Frontal cortex (tissue), 4 donors: ENCODE data around the gene MAP2K4. TPM values are rescaled to one million over a fixed set of nuclear protein-coding genes. Genes with fewer than 3 reads are reported as not detected.

Experiments used
- DNase-seq, 2 donors: peaks; one replicate each; pipeline ENCODE4 v3.0.0; 2012; ENCODE audit warnings: low spot score in 2 of 2
- FAIRE-seq: peaks from 2 replicates; lab custom pipeline; 2012; peaks lifted over from hg19 to GRCh38; lab: Jason Lieb, UNC
- total RNA-seq: library from RNA; depleted of rRNA; stranded (reverse); fragments of >200 nt; gene quantifications from one replicate; pipeline ENCODE4 v1.2.3, GENCODE V29; 2014
- donor health status: control.
- donor health status: control.
- donor health status: control.

Gene MAP2K4
- total RNA-seq, 1 donor from 2014 or later, result 109 TPM

DNA sequence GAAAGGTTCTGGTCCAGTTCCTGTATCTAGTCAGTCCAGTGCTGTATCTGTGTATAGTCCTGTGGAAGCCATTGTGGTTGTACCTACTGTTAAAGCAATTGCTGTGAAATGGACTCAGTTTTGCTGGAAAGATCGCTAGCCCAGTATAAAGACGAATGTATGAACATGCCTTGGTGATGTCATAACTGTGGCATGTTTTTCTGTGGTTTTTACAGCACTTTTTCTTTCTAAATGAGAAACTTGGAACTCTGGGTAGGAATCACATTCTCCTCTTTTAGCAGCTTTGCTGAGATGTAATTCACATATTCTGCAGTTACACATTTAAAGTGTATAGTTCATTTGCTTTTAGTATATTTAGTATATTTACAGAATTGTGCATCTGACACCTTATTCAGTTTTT, 58.1 kb downstream of the MAP2K4 start:
- FAIRE-seq, result no peak
- no peak for DNase-seq

DNA sequence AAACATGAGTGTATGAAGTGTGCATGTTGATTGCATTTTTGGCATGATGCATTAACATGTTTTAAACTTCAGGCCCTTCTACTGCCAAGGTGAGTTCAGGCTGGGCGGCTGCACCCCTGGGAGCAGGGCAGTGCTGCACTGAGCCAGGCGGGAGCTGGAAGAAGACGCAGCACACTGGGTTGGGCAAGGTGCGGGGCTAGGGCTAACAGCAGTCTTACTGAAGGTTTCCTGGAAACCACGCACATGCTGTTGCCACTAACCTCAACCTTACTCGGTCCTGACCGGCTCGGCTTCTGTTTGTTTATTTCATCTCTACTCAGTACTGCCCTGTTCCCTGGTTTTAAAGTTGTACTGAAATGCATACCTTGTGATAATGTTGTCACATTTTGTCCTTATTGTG, 61.0 kb downstream of the MAP2K4 start:
- DNase-seq, result no peak

DNA sequence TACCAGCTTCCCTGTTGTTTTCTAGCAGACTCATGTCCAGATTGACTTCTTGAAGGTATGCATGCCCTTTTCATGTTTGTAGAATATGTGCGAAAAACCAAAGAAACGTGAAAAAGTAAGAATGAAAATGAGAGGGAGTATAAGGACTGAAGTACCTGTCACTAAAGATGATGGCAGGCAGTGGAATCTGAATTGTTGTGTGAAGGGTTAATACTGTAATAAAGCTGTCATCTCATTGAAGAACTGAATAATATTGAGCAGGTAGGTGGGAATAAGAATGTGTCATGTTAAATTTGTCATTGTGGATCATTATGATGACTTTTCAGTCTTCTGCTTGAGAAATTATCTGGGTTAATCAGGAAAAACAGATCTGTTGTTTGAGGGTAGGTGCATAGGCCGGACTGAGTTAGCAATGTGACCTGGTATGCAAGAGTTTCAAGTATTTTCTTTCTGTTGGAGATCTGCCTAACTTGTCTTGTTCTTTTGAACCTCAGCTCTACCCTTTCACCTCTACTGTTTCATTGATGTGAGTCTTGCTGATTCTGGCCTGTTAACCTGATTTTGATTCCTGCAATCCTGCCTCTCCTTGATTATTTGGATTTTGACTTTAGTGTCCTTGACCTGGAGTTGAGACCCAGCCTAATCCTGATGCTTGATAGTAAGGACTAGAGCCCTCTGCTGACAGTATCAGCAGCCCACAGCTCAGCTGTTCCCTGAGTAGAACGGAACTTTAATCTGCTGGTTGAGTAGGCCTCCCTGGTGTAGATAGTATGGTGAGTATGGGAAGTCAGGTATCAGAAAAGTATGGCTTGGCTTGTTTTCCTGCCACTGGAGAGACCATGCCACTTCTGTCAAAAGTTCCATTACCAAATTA, 64.6 kb downstream of the MAP2K4 start:
- no peak for DNase-seq
- FAIRE-seq, result no peak

More for the DNA sequence above, 61.0 kb downstream of the MAP2K4 start:
- no peak for FAIRE-seq

DNA sequence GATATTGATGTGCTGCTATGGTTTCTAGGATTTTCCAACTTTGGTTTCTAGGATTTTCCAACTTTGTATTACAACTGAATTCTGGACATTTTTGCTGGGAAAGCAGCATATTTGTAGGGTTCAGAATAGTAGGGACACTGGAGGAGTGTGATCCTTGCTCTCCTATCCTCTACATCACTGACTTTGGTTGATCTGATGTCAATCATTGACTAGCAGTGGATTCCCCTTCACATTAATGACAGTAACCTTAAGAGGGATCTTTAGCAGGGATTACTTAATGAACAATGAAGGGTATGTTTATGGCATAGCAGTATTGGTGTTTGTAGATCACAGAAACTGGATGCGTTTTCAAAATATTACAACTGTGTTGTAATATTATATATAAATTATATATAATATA, 67.4 kb downstream of the MAP2K4 start:
- FAIRE-seq, result no peak

DNA sequence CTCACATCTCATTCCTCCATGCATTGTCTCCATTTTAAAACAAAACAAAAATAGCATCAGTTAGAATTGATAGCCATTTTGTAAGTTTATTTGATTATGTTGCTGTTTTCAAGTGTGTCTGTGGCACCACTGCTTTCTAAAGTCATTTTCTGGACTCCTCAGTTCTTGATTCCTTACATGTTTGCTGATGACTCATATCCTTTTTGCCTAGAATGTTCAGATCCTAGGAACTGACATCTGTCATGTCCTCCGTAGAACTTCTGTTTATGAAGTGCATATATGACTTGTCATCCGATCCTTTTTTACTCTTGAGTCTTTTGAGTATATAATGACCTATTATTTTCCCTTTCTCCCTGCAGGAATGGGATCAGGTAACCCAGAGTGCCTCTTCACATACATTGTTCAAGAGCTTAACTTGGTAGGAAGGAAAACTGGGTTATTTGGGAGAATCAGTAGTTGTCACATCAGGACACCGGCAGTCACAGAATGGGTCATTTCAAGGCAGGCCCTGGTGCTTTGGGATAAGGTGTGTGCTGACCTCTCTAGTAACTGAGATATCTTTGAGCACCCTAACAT, 69.2 kb downstream of the MAP2K4 start:
- no peak for DNase-seq

More for the DNA sequence above, 67.4 kb downstream of the MAP2K4 start:
- DNase-seq, result no peak

DNA sequence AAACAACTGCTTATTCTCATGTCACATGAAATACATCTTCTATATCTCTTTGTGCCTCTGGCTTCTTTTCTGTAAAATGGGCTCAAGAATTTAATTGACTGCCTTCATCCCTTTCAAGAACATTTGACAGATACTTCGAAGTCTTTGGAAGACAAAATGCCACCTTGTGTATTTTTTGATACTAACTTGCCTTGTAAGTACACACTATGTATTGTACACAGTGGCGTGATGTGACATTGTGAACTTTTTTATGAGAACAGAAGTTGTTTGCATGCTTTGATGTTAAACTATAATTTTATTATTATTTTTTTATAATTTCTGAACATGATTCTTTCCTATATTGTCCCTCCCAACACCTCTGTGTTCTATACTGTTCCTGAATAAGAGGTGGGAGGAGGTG, 73.7 kb downstream of the MAP2K4 start:
- no peak for DNase-seq
- FAIRE-seq, result no peak

More for the DNA sequence above, 69.2 kb downstream of the MAP2K4 start:
- FAIRE-seq, result no peak

DNA sequence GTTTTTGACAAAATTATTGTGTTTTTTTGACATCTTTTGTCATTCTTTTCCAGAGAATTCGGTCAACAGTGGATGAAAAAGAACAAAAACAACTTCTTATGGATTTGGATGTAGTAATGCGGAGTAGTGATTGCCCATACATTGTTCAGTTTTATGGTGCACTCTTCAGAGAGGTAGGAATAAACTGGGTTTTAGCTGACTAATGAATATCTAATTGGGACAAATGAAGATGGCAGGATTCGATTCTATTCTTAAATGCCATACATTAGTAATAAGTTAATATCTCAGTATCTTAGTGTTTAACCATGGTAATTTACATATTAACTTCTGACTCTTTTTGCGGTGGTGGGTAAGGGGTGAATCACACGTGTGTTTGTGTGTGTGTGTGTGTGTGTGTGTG, 74.8 kb downstream of the MAP2K4 start:
- FAIRE-seq (no peak), DNase-seq (no peak)

DNA sequence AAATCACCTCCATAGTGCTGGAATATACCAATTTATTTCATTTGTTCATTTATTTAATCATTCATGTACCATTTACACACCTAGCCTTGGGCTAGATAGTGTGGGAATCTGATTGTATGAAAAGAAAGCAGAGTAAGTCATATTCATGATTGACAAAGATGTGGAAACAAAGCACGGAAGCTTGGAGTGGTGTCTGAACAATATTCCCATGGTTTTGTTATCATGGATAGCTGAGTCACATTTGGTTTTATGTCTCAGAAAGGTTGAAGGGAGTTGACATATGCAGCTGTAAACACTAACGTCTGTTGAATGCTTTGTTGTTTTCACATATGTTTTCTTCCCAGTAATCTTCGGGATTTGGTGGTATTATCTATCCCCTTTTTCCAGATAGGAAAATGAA, 76.6 kb downstream of the MAP2K4 start:
- FAIRE-seq (no peak), DNase-seq (no peak)

DNA sequence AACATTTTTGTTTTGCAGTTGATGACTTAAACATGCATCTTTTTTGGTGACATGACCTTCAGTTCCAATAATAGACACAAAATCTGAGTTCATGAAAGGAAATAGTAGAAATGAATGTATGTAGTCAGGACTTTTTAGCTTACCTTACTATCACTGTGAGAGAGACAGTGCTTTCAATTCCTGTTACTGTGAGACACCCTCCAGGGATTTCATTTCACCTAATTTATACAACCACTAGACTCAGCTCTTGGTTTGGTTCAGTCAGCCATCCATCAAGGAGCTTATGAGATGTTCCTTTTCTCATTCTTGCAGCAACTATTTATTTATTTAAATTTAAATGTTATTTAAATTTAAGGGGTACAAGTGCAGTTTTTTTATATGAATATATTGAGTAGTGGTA, 77.9 kb downstream of the MAP2K4 start:
- no peak for FAIRE-seq
- no peak for DNase-seq

DNA sequence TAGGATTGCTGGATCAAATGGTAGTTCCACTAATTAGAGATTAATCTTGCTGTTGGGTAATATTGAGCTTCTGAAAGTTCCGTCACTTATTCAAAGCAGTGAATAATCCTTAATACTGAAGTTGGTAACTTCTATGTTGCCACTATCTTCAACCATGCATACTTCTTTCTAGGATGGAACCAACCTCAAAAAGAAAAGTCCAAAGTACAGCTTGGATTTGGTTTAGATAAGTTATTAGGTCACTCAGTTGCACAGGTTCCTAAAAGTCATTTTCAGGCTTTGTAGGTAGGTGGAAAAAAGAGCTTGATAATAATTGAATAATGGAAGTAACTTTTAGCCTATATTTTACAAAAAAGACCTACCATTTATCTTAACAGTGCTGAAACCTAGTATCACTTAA, 78.7 kb downstream of the MAP2K4 start:
- no peak for FAIRE-seq

DNA sequence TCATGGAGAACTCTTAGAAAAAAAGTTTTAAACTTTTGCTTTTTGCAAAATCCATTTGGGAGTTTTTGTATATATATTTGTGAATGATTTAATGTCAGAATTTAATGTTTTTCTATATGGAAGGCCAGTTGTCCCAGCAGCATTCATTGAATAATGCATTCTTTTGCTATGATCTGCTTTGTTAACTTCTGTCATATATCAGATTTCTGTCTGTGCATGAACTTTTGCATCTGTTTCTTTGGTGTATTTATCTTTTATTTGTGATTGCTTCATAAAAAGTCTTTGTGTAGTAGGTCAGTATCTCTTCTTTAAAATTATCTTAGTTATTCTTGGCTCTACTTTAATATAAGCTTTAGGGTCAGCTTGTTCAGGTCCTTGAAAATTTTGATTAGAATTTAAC, 84.2 kb downstream of the MAP2K4 start:
- DNase-seq (no peak), FAIRE-seq (no peak)

More for the DNA sequence above, 78.7 kb downstream of the MAP2K4 start:
- DNase-seq, result no peak

DNA sequence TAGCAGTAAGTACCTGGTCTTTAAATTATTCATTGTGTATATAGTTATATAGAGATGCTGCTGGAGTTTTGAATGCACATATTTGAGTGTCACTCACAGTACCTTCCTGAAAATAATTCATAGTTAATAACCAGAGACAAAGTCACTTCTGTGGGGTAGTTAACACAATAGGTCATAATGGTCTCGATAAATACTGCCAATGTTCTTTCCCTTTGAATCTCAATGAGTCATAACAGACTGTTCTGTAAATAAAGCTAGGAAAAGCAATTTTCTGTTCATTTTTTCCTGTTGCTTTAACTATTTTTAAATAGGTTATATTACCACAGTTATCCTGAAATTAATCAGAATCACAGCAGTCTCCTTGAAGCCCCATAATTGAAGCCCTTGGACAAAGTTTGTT, 87.2 kb downstream of the MAP2K4 start:
- DNase-seq (no peak), FAIRE-seq (peak; percentile 10)

DNA sequence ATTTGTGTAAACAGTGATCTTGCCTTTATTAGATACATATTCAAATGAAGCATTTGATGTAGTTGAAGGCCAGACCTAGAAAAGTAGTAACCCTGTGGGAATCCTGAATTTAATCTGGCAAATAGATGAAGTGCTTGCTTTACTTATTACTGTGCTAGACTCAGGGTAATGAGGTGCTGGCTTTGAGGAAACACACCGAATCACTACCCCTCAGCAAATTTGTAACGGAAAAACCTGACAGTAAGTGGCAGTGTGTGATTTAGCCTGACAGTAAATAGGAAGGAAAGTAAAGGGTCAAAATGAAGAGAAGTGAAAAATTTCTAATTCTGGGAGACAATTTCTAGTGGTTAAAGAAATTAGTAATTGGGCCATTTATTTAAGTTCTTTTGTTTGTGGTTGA, 90.2 kb downstream of the MAP2K4 start:
- no peak for DNase-seq

DNA sequence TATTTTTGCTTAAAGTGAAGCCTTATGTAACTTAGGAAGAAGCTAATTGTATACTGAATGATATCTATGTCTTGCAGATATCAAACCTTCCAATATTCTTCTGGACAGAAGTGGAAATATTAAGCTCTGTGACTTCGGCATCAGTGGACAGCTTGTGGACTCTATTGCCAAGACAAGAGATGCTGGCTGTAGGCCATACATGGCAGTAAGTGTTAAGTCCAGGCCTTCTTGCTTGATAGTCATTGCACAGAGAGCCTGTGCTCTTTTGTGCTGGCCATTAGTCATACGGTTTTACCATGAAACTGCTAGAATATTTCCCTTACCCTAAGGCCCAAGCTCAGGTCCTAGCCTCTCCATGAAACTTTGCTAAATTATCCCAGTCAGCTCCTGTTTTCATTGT, 92.5 kb downstream of the MAP2K4 start:
- no peak for DNase-seq
- no peak for FAIRE-seq

More for the DNA sequence above, 90.2 kb downstream of the MAP2K4 start:
- FAIRE-seq, result no peak

DNA sequence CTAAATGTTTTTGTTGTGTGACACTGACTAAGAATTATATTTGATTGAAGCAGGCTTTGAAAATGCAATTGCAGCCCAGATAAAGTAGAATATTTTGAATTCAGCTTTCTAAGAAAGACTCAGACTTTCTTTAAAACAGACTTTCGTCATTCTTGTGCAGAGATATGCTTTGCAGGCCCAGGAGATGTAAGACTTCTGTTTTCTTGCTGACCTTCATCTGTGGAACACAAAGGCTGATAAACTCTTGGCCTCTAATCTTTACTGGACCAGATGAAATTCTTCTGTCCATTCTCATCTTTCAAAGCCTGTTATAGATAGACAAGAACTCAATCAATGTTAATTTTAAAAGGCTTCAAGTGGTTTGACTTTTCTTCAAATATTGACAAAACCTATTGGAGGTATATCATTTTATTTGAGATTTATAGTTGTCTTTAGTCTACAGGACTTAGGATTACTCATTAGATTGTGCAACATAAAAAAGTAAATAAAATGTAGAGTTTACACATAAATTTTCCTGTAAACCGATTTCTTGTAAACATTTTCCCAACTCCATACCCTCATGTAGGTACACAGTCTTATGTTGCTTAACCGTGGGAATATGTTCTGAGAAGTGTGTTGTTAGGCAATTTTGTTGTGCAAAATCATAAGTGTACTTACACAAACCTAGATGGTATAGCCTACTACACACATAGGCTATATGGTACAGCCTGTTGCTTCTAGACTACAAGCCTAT, 94.2 kb downstream of the MAP2K4 start:
- FAIRE-seq (no peak), DNase-seq (no peak)

DNA sequence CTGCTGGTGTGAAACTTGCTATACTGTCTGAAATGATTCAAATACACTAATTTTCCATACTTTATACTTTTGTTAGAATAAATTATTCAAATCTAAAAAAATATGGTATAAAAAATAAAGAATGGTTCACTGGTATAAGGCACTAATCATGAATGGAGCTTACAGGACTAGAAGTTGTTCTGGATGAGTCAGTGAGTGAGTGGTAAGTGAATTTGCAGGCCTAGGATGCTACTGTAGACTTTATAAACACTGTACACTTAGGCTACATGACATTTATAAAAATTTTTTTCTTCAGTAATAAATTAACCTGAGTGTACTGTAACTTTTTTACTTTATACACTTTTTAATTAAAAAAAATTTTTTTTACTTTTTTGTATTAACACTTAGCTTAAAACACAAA, 95.5 kb downstream of the MAP2K4 start:
- peak; percentile 3 for FAIRE-seq
- DNase-seq, result no peak

DNA sequence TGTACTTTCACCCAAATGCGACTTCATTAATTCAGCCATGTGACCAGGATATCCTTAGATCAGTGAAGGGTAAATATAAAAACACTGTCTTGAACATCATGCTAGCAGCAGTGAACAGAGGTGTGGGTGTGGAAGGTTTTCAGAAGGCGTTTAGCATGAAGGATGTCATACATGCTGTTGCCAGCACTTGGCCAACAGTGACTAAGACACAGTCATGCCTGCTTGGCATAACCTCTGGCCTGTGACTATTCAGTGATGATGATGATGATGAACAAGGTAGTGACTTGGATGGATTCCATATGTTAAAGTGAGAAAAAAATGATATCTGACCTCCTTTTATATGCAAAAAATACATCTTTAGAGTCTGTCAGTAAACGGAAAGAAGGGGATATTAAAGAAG, 97.9 kb downstream of the MAP2K4 start:
- no peak for FAIRE-seq
- DNase-seq, result no peak

DNA sequence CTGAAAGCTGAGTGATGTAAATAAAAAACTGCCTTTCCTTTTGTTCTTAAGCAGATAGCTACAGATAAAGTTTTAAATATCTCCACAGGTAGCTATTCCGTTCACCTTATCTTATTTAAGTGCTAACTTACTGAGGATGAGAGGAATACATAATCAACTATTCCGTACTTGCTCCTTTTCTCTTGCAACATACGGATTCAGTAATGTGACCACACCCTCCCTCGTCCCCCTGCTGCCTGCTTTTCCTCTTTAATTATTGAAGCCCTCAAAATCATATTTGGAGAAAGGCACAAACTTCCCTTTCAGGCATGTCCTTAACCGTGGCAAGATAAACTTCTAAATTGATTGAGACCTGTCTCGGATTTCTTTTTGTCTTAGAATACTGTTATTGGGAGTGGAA, 101.4 kb downstream of the MAP2K4 start:
- DNase-seq (no peak), FAIRE-seq (no peak)

DNA sequence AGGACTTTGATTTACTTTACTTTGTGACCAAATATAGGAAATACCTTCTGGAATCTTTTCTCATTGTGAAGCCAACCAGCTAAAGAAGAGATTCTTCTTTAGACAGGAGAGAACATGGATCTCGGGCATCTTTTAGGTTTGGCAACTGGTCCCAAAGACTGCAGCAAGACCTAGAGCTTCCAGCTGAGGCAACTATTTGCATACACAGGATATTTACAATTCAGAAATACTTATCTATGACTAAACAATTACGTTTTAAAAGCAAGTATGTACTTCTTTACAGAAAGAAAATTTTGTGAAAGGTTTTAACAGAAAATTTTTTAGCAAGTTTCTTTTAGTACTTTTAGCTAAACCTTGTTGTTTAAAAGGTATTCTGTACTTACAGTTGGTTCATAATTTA, 106.5 kb downstream of the MAP2K4 start:
- no peak for DNase-seq
- peak; percentile 42 for FAIRE-seq

DNA sequence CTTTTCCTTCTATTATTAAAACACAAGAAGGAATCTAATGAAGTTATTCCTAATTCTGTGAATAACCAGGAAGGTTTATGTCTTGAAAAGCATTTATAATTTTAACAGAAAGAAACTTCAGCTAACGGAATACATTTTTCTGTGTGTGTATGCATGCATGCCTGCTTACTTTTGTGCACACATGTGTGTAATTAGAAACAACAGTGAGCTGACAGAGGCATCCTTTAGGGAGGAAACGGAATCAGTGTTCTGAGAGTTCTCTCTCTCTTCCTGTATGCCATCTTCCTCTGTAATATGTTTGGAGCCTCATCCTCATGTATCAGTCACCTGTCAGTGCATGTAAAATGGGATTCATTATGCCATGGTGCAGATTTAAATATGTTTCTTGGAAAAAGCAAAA, 107.0 kb downstream of the MAP2K4 start:
- FAIRE-seq, result no peak
- DNase-seq, result no peak

DNA sequence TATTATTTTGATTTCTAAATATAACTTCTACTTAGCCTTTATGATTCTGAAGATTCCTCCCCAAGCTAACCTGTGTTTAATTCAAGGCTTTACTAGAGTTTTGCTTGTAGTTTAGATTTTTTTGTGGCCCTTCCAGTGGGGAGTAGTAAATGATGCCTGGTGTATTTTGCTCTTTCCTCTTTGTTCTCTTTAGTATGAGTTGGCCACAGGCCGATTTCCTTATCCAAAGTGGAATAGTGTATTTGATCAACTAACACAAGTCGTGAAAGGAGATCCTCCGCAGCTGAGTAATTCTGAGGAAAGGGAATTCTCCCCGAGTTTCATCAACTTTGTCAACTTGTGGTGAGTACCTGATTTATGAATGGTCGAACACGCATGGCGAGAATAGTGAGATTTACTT, 108.3 kb downstream of the MAP2K4 start:
- DNase-seq, result no peak
- FAIRE-seq, result no peak
